SK-N-SH treated with all-trans-retinoic acid at 6 μM for 48 hours (cell line): ENCODE data around the gene GIMAP8.

ENCODE experiments used
- ATAC-seq: fragments of 200-7000 bp; cut with Tn5 transposase; 3 replicates; pipeline ENCODE4 v1.9.1; 2020; ENCODE audit warnings: mild to moderate bottlenecking, moderate library complexity
- ARNTL ChIP-seq: fragments of 450-650 bp; formaldehyde crosslinking; IDR thresholded peaks from 2 replicates; pipeline ENCODE4 v1.5.0; 2020; ENCODE audit warnings: low read depth, mild to moderate bottlenecking, moderate library complexity, borderline replicate concordance
- BACH2 ChIP-seq: fragments of 250-450 bp; sonication (Bioruptor Pico); IDR thresholded peaks from 2 replicates; pipeline ENCODE4 v1.9.0; 2021; ENCODE audit warnings: mild to moderate bottlenecking, borderline replicate concordance
- CSDC2 ChIP-seq: fragments of 250-450 bp; sonication (Bioruptor Pico); IDR thresholded peaks from 2 replicates; pipeline ENCODE4 v1.5.0; 2020; ENCODE audit warnings: mild to moderate bottlenecking, moderate library complexity
- CSRNP3 ChIP-seq: fragments of 250-450 bp; sonication (Bioruptor Pico); IDR thresholded peaks from 2 replicates; pipeline ENCODE4 v1.5.1; 2021; ENCODE audit warnings: mild to moderate bottlenecking, moderate library complexity
- ESRRG ChIP-seq: fragments of 250-450 bp; sonication (Bioruptor Pico); IDR thresholded peaks from 2 replicates; pipeline ENCODE4 v1.6.1; 2021; ENCODE audit warnings: mild to moderate bottlenecking
- GLIS3 ChIP-seq: fragments of 250-450 bp; sonication (Bioruptor Pico); IDR thresholded peaks from 2 replicates; pipeline ENCODE4 v1.5.0; 2020; ENCODE audit warnings: mild to moderate bottlenecking, moderate library complexity
- PATZ1 ChIP-seq: fragments of 250-450 bp; sonication (Bioruptor Pico); IDR thresholded peaks from 2 replicates; pipeline ENCODE4 v1.8.0; 2020; ENCODE audit warnings: mild to moderate bottlenecking, moderate library complexity, borderline replicate concordance
- POU6F1 ChIP-seq: fragments of 250-450 bp; sonication (Bioruptor Pico); IDR thresholded peaks from 2 replicates; pipeline ENCODE4 v1.8.0; 2021; ENCODE audit warnings: low read depth, mild to moderate bottlenecking, moderate library complexity, borderline replicate concordance
- PPARA ChIP-seq: fragments of 250-450 bp; sonication (Bioruptor Pico); IDR thresholded peaks from 2 replicates; pipeline ENCODE4 v1.5.0; 2020; ENCODE audit warnings: mild to moderate bottlenecking, borderline replicate concordance
- SNAI2 ChIP-seq: fragments of 250-450 bp; sonication (Bioruptor Pico); IDR thresholded peaks from 2 replicates; pipeline ENCODE4 v1.5.0; 2020; ENCODE audit warnings: mild to moderate bottlenecking, moderate library complexity
- TCF4 ChIP-seq: fragments of 250-450 bp; sonication (Bioruptor Pico); IDR thresholded peaks from 2 replicates; pipeline ENCODE4 v1.8.0; 2021; ENCODE audit warnings: mild to moderate bottlenecking, moderate library complexity, borderline replicate concordance
- ZC3H10 ChIP-seq: fragments of 250-450 bp; sonication (Bioruptor Pico); IDR thresholded peaks from 2 replicates; pipeline ENCODE4 v1.5.1; 2021; ENCODE audit warnings: mild to moderate bottlenecking, moderate library complexity
- ZFP3 ChIP-seq: fragments of 250-450 bp; sonication (Bioruptor Pico); IDR thresholded peaks from 2 replicates; pipeline ENCODE4 v1.5.0; 2020; ENCODE audit warnings: mild to moderate bottlenecking, moderate library complexity
- ZFP30 ChIP-seq: fragments of 450-650 bp; formaldehyde crosslinking; IDR thresholded peaks from 2 replicates; pipeline ENCODE4 v1.5.0; 2022; ENCODE audit warnings: mild to moderate bottlenecking, moderate library complexity
- ZNF565 ChIP-seq: fragments of 450-650 bp; formaldehyde crosslinking; conservative IDR thresholded peaks from 2 replicates; pipeline ENCODE4 v1.5.0; 2020; ENCODE audit warnings: low read depth, mild to moderate bottlenecking, moderate library complexity
- ZNF70 ChIP-seq: fragments of 450-650 bp; formaldehyde crosslinking; IDR thresholded peaks from 2 replicates; pipeline ENCODE4 v1.5.0; 2020; ENCODE audit warnings: mild to moderate bottlenecking, moderate library complexity
- ZNF8 ChIP-seq: fragments of 450-650 bp; formaldehyde crosslinking; IDR thresholded peaks from 2 replicates; pipeline ENCODE4 v1.5.0; 2020; ENCODE audit warnings: mild to moderate bottlenecking, moderate library complexity
- TF ChIP-seq, protein P1 (sequence below): fragments of 250-450 bp; sonication (Bioruptor Pico); IDR thresholded peaks from 2 replicates; pipeline ENCODE4 v1.5.0; 2020; ENCODE audit warnings: mild to moderate bottlenecking, moderate library complexity

The GIMAP8 gene

DNA sequence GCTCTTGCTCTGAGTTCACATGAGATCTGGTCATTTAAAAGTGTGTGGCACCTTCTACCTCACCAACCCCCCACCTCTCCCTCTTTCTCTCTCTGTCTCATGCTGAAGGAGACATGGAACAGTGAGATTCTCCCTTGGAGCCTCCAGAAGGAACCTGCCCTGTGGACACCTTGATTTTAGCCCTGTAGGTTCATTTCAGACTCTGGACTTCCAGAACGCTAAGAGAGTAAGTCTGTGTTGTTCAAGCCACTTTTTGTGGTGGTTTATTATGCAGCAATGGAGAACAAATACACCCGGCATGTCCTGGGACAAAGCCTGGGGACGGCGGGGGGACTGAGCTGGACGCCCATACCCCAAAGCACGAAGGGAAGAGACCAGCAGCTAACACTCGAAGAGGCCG lies 20.7 kb upstream of the GIMAP8 start:
- TF ChIP-seq CSRNP3 (no peak), ZNF8 (no peak), ZFP3 (CRISPR knock-in tag) (no peak), SNAI2 (CRISPR knock-in tag) (no peak), ZFP30 (CRISPR knock-in tag) (no peak), POU6F1 (CRISPR knock-in tag) (no peak), BACH2 (no peak), ZNF565 (no peak)
- TF ChIP-seq, protein P1, sequence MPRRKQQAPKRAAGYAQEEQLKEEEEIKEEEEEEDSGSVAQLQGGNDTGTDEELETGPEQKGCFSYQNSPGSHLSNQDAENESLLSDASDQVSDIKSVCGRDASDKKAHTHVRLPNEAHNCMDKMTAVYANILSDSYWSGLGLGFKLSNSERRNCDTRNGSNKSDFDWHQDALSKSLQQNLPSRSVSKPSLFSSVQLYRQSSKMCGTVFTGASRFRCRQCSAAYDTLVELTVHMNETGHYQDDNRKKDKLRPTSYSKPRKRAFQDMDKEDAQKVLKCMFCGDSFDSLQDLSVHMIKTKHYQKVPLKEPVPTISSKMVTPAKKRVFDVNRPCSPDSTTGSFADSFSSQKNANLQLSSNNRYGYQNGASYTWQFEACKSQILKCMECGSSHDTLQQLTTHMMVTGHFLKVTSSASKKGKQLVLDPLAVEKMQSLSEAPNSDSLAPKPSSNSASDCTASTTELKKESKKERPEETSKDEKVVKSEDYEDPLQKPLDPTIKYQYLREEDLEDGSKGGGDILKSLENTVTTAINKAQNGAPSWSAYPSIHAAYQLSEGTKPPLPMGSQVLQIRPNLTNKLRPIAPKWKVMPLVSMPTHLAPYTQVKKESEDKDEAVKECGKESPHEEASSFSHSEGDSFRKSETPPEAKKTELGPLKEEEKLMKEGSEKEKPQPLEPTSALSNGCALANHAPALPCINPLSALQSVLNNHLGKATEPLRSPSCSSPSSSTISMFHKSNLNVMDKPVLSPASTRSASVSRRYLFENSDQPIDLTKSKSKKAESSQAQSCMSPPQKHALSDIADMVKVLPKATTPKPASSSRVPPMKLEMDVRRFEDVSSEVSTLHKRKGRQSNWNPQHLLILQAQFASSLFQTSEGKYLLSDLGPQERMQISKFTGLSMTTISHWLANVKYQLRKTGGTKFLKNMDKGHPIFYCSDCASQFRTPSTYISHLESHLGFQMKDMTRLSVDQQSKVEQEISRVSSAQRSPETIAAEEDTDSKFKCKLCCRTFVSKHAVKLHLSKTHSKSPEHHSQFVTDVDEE: no peak
- TF ChIP-seq, all 23 proteins: peak for 0

GRCh38 chr7:150430465-150431085 lies 19.9 kb upstream of the GIMAP8 start:
- no peak for TF ChIP-seq POU6F1 (CRISPR knock-in tag)
- TF ChIP-seq, all 23 proteins: peak for 0
- no peak for ATAC-seq

More for the DNA sequence above, 20.7 kb upstream of the GIMAP8 start:
- ATAC-seq: no peak

DNA sequence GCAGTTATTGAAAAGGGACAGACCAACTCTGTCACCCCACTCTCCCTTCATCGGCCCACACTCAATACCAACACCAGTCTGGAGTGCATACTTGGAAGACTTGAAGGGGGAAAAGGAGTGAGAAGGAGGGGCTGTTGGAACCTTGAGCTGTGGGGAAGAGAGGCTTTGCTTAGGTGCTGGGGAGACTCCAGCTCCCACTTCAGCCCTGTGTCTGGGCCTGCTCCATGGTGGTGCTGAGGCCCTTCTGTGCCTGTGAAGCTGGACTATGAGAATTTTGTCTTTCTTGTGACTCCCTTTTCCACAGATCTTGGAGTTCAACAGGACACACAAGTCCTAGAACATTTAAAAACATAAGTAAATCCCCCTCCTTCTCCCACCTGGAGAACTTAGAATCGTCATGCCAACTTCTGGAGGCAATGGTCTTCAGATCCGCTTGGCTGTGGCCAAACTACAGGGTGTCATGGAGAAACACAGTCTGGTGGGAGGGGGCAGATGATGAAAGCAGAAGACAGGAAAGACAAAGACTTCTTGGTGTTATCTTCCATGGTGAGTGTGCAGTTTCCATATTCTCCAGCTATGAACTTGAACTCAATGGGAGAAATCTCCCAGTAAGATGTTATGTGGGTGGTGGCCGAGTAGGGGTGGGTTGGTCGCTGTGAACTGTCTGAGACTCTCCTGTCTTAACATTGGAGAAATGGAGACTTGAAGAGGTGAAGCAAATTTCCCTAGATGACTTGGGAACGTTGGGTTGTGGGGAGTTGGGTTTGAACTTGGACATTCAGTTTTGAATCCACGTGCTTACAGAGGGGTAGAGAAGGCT lies 18.4 kb upstream of the GIMAP8 start:
- TF ChIP-seq PPARA: no peak
- TF ChIP-seq ARNTL (CRISPR knock-in tag): no peak
- no peak for ATAC-seq

DNA sequence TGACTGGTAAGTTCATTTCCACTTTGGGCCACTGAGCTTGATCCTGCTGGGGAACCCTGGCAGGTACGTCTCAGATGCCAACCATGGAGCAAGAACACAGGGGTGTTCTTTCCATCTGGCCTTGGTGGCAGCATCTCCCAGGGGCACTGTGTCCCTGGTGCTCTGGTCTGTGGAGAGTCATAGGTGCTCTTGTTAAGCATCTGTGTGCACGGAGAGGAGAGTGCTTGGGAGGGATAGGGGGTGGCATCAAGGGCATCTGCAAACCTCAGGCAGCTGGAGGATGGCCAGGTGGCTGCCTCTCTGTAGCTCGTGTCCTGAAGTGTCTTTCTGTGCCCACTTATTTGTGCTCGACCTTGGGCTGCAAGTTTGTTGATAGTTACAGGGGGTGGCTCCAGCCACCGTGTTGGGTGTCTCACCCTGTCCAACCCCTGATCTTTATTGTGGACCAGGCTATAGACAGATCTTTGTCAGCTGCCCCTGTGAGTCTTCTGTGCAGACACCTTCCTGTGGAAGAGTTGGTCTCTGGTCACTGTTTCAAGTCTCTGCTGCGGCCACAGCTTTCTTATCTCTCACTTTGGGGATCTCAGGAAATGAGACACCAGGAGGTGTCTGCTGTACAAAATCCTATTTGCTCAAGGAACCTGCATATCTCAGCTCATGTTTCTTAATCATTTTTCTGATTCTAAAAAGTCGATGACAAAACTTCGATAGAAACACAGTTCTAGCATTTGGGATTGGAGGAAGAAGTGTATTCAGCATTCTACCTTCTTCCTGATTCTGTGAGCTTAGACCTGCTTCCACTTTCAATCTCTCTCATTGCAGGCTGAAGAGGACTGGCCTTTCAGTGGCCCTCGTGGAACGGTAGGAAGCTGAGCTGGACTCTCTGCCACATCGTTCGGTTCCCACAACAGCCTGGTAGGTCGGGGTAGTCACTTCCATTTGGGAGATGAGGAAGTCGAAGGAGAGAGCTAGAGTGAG lies 17.2 kb upstream of the GIMAP8 start:
- ATAC-seq: no peak
- TF ChIP-seq ARNTL (CRISPR knock-in tag): no peak
- no peak for TF ChIP-seq ZNF70
- no peak for TF ChIP-seq TCF4
- TF ChIP-seq PATZ1: no peak
- TF ChIP-seq, protein P1: no peak
- TF ChIP-seq ZNF8: no peak
- TF ChIP-seq BACH2: no peak
- no peak for TF ChIP-seq CSRNP3
- TF ChIP-seq CSDC2: no peak
- TF ChIP-seq GLIS3 (CRISPR knock-in tag): no peak
- TF ChIP-seq ZC3H10 (CRISPR knock-in tag): no peak
- TF ChIP-seq ZFP30 (CRISPR knock-in tag): no peak
- TF ChIP-seq ZFP3 (CRISPR knock-in tag): no peak
- TF ChIP-seq ESRRG (CRISPR knock-in tag): no peak
